Central memory CD8-positive, alpha-beta T cell (primary cell): ENCODE results near the gene LTBP2.

Experiments
- ATAC-seq: fragments of 150-1000 bp; cut with Tn5 transposase; replicated peaks from 2 replicates; pipeline ENCODE4 v1.10.0; 2022; ENCODE audit warnings: mild to moderate bottlenecking, moderate FRiP score, moderate number of reproducible peaks; ENCODE audit not compliant: poor library complexity, severe bottlenecking; ENCODE audit errors: extremely low read depth
- DNase-seq, 2 donors: peaks; one replicate each; pipeline ENCODE4 v3.0.0; 2021; ENCODE audit warnings: low spot score in 2 of 2
- H3K27ac Mint-ChIP-seq: one replicate; pipeline ENCODE4 v1.8.0; 2022; ENCODE audit warnings: low read depth, mild to moderate bottlenecking, moderate library complexity, mixed read lengths
- H3K27me3 Mint-ChIP-seq: one replicate; pipeline ENCODE4 v1.8.0; 2022; ENCODE audit warnings: mixed read lengths
- H3K36me3 Mint-ChIP-seq: one replicate; pipeline ENCODE4 v1.8.0; 2022; ENCODE audit warnings: mild to moderate bottlenecking, moderate library complexity, mixed read lengths; ENCODE audit not compliant: insufficient read depth
- H3K4me1 Mint-ChIP-seq: one replicate; pipeline ENCODE4 v1.8.0; 2022; ENCODE audit warnings: mixed read lengths
- H3K4me3 Mint-ChIP-seq: one replicate; pipeline ENCODE4 v1.8.0; 2022; ENCODE audit warnings: mild to moderate bottlenecking, moderate library complexity, mixed read lengths
- H3K9me3 Mint-ChIP-seq: one replicate; pipeline ENCODE4 v1.8.0; 2022; ENCODE audit warnings: mixed read lengths

LTBP2 gene

GRCh38 chr14:74568911-74569310 lies 43.1 kb downstream of the LTBP2 start:
- Mint-ChIP-seq H3K9me3 (no peaks in the 10 kb centered on the region), H3K4me3 (no peak overlapping the region), H3K36me3 (peaks cover 5% of the 10 kb centered on the region), H3K27ac (no peak overlapping the region), H3K4me1 (peaks cover 22% of the 10 kb centered on the region), H3K27me3 (peaks cover 74% of the 10 kb centered on the region)
- ATAC-seq = no peak
- DNase-seq = no peak

- DNase-seq (no peak), ATAC-seq (no peak)
- H3K27me3 Mint-ChIP-seq = peaks cover 74% of the 10 kb centered on the region
- H3K9me3 Mint-ChIP-seq = no peaks in the 10 kb centered on the region
- no peak overlapping the region for H3K27ac Mint-ChIP-seq
- H3K4me1 Mint-ChIP-seq = peaks cover 16% of the 10 kb centered on the region
- H3K36me3 Mint-ChIP-seq = peaks cover 3% of the 10 kb centered on the region
- H3K4me3 Mint-ChIP-seq = no peak overlapping the region
Observed at GRCh38 chr14:74568380-74568649, 43.7 kb downstream of the LTBP2 start.

GRCh38 chr14:74567646-74568379 lies 44.2 kb downstream of the LTBP2 start:
- Mint-ChIP-seq H3K4me1 (peaks cover 11% of the 10 kb centered on the region), H3K36me3 (peaks cover 3% of the 10 kb centered on the region)

GRCh38 chr14:74567219-74567618 lies 44.8 kb downstream of the LTBP2 start:
- Mint-ChIP-seq H3K4me1 (peaks cover 5% of the 10 kb centered on the region), H3K4me3 (no peak overlapping the region), H3K27me3 (peaks cover 70% of the 10 kb centered on the region), H3K9me3 (no peaks in the 10 kb centered on the region), H3K36me3 (peaks cover 3% of the 10 kb centered on the region), H3K27ac (no peak overlapping the region)
- no peak for DNase-seq
- ATAC-seq = no peak

More at GRCh38 chr14:74567646-74568379, 44.2 kb downstream of the LTBP2 start:
- no peaks in the 10 kb centered on the region for H3K9me3 Mint-ChIP-seq
- DNase-seq (no peak), ATAC-seq (no peak)
- H3K4me3 Mint-ChIP-seq = no peak overlapping the region
- H3K27ac Mint-ChIP-seq = no peak overlapping the region
- peaks cover 74% of the 10 kb centered on the region for H3K27me3 Mint-ChIP-seq

- ATAC-seq (no peak), DNase-seq (no peak)
- no peaks in the 10 kb centered on the region for H3K36me3 Mint-ChIP-seq
- peaks cover 63% of the 10 kb centered on the region for H3K27me3 Mint-ChIP-seq
- H3K27ac Mint-ChIP-seq = no peak overlapping the region
- H3K4me1 Mint-ChIP-seq = no peaks in the 10 kb centered on the region
- no peak overlapping the region for H3K4me3 Mint-ChIP-seq
- H3K9me3 Mint-ChIP-seq = no peaks in the 10 kb centered on the region
Observed at GRCh38 chr14:74566174-74567141, 45.6 kb downstream of the LTBP2 start.

GRCh38 chr14:74563586-74564159 lies 48.4 kb downstream of the LTBP2 start:
- no peak for ATAC-seq
- H3K4me3 Mint-ChIP-seq = no peak overlapping the region
- no peak overlapping the region for H3K27ac Mint-ChIP-seq
- H3K36me3 Mint-ChIP-seq = no peaks in the 10 kb centered on the region
- no peak for DNase-seq
- peaks cover 44% of the 10 kb centered on the region for H3K27me3 Mint-ChIP-seq
- no peaks in the 10 kb centered on the region for H3K4me1 Mint-ChIP-seq
- no peaks in the 10 kb centered on the region for H3K9me3 Mint-ChIP-seq

- H3K4me3 Mint-ChIP-seq = no peak overlapping the region
- H3K9me3 Mint-ChIP-seq = no peaks in the 10 kb centered on the region
- no peak for ATAC-seq
- no peaks in the 10 kb centered on the region for H3K36me3 Mint-ChIP-seq
- no peak for DNase-seq
- peaks cover 39% of the 10 kb centered on the region for H3K27me3 Mint-ChIP-seq
- no peak overlapping the region for H3K27ac Mint-ChIP-seq
- no peaks in the 10 kb centered on the region for H3K4me1 Mint-ChIP-seq
Observed at GRCh38 chr14:74563233-74563585, 48.8 kb downstream of the LTBP2 start.

- DNase-seq = no peak
- ATAC-seq = no peak
- H3K4me3 Mint-ChIP-seq = no peak overlapping the region
- H3K27me3 Mint-ChIP-seq = peaks cover 34% of the 10 kb centered on the region
- no peaks in the 10 kb centered on the region for H3K4me1 Mint-ChIP-seq
- no peak overlapping the region for H3K27ac Mint-ChIP-seq
- H3K9me3 Mint-ChIP-seq = no peaks in the 10 kb centered on the region
- no peaks in the 10 kb centered on the region for H3K36me3 Mint-ChIP-seq
Observed at GRCh38 chr14:74562515-74563232, 49.4 kb downstream of the LTBP2 start.

GRCh38 chr14:74558655-74559054 lies 53.4 kb downstream of the LTBP2 start:
- no peak overlapping the region for H3K27ac Mint-ChIP-seq
- no peaks in the 10 kb centered on the region for H3K4me1 Mint-ChIP-seq
- no peak for ATAC-seq
- H3K27me3 Mint-ChIP-seq = no peaks in the 10 kb centered on the region
- no peak for DNase-seq
- H3K36me3 Mint-ChIP-seq = no peaks in the 10 kb centered on the region
- H3K9me3 Mint-ChIP-seq = no peaks in the 10 kb centered on the region
- H3K4me3 Mint-ChIP-seq = no peak overlapping the region

GRCh38 chr14:74557691-74558090 lies 54.3 kb downstream of the LTBP2 start:
- no peaks in the 10 kb centered on the region for H3K4me1 Mint-ChIP-seq
- H3K9me3 Mint-ChIP-seq = no peaks in the 10 kb centered on the region
- ATAC-seq (no peak), DNase-seq (no peak)
- no peak overlapping the region for H3K4me3 Mint-ChIP-seq
- no peaks in the 10 kb centered on the region for H3K36me3 Mint-ChIP-seq
- H3K27me3 Mint-ChIP-seq = no peaks in the 10 kb centered on the region
- no peak overlapping the region for H3K27ac Mint-ChIP-seq

- no peaks in the 10 kb centered on the region for H3K9me3 Mint-ChIP-seq
- H3K27ac Mint-ChIP-seq = no peak overlapping the region
- no peak for DNase-seq
- H3K4me1 Mint-ChIP-seq = no peaks in the 10 kb centered on the region
- H3K27me3 Mint-ChIP-seq = no peaks in the 10 kb centered on the region
- no peak overlapping the region for H3K4me3 Mint-ChIP-seq
- H3K36me3 Mint-ChIP-seq = no peaks in the 10 kb centered on the region
- no peak for ATAC-seq
Observed at GRCh38 chr14:74555476-74556050, 56.5 kb downstream of the LTBP2 start.

- H3K9me3 Mint-ChIP-seq = no peaks in the 10 kb centered on the region
- H3K27me3 Mint-ChIP-seq = no peaks in the 10 kb centered on the region
- DNase-seq = no peak
- no peak overlapping the region for H3K27ac Mint-ChIP-seq
- no peak for ATAC-seq
- no peak overlapping the region for H3K4me3 Mint-ChIP-seq
- H3K36me3 Mint-ChIP-seq = no peaks in the 10 kb centered on the region
- no peaks in the 10 kb centered on the region for H3K4me1 Mint-ChIP-seq
Observed at GRCh38 chr14:74554742-74555362, 57.2 kb downstream of the LTBP2 start.
